ENCODE measurements around the gene PSME1.

Gene PSME1

GRCh38 chr14:24093901-24094840 is 41.8 kb upstream of the PSME1 start, which contains the start of gene PCK2:
TSS of gene PCK2 (plus strand) at chr14:24094311. CDS start at chr14:24094406, 95 bp downstream.
- Histone ChIP-seq H3K4me3 (peak within 1 kb of the TSS; percentile 73 to 97 (median 87)), H3K36me3 (peaks cover 24 to 36% (median 30%) of the 10 kb centered on the region in 11 experiments), H3K4me1 (peaks cover 41 to 62% (median 49%) of the 10 kb centered on the region in 10 experiments), H4K20me1 (peaks cover 0 to 36% (median 4%) of the 10 kb centered on the region in 11 experiments; a peak in 9 of 22 replicates), H3K27ac (peak within 1 kb of the TSS; percentile 94 to 100 (median 98)), H3K9ac (peak within 1 kb of the TSS; percentile 91 to 100 (median 97)), H3K9me3 (replicated peaks in 1 of 11) (no peaks in the 10 kb centered on the region), H3K27me3 (no peaks in the 10 kb centered on the region), H3K4me2 (peak within 1 kb of the TSS; percentile 79 to 94 (median 91))
- 0 out of 22 replicates have a peak, but pooled peaks of 1 of the 11 experiments have one; percentile 28 for TF ChIP-seq Cebpa-rat (IDR thresholded peaks at IDR 0.05)

GRCh38 chr14:24094841-24095270 is 41.1 kb upstream of the PSME1 start:
- peak overlapping the region; percentile 91 to 100 (median 97) for H3K9ac ChIP-seq
- peaks cover 0 to 43% (median 5%) of the 10 kb centered on the region in 11 experiments; a peak in 9 of 22 replicates for H4K20me1 ChIP-seq
- peak overlapping the region; percentile 73 to 97 (median 87) for H3K4me3 ChIP-seq
- H3K4me2 ChIP-seq, result peak overlapping the region; percentile 79 to 94 (median 91)
- H3K27me3 ChIP-seq, result no peaks in the 10 kb centered on the region
- H3K4me1 ChIP-seq, result peaks cover 41 to 68% (median 52%) of the 10 kb centered on the region in 10 experiments
- TF ChIP-seq Cebpa-rat (IDR thresholded peaks at IDR 0.05), result no peak
- peaks cover 31 to 42% (median 37%) of the 10 kb centered on the region in 11 experiments for H3K36me3 ChIP-seq
- H3K27ac ChIP-seq, result peak overlapping the region; percentile 94 to 100 (median 98)
- H3K9me3 ChIP-seq (replicated peaks in 1 of 11), result no peaks in the 10 kb centered on the region

- H4K20me1 ChIP-seq, result peaks cover 0 to 49% (median 5%) of the 10 kb centered on the region in 11 experiments; a peak in 9 of 22 replicates
- peak overlapping the region; percentile 73 to 97 (median 87) for H3K4me3 ChIP-seq
- no peak for TF ChIP-seq Cebpa-rat (IDR thresholded peaks at IDR 0.05)
- H3K9me3 ChIP-seq (replicated peaks in 1 of 11), result no peaks in the 10 kb centered on the region
- H3K36me3 ChIP-seq, result peaks cover 37 to 48% (median 43%) of the 10 kb centered on the region in 11 experiments
- peak overlapping the region; percentile 91 to 100 (median 97) for H3K9ac ChIP-seq
- peaks cover 38 to 70% (median 51%) of the 10 kb centered on the region in 10 experiments for H3K4me1 ChIP-seq
- peak overlapping the region; percentile 79 to 94 (median 91) for H3K4me2 ChIP-seq
- H3K27me3 ChIP-seq, result no peaks in the 10 kb centered on the region
- H3K27ac ChIP-seq, result peak overlapping the region; percentile 94 to 100 (median 98)
Measured at GRCh38 chr14:24095271-24096068, 40.5 kb upstream of the PSME1 start.

GRCh38 chr14:24096545-24097181 is 39.3 kb upstream of the PSME1 start:
- Histone ChIP-seq H4K20me1 (peaks cover 0 to 61% (median 5%) of the 10 kb centered on the region in 11 experiments; a peak in 9 of 22 replicates), H3K27ac (0 out of 22 replicates have a peak overlapping the region, but pooled peaks of 1 of the 11 experiments have one; percentile 99), H3K4me3 (no peak overlapping the region), H3K4me2 (peak overlapping the region; percentile 79 to 94 (median 91)), H3K27me3 (no peaks in the 10 kb centered on the region), H3K9ac (peak overlapping the region in 1 of 11 experiments; percentile 8; a peak in 1 of 22 replicates), H3K36me3 (peaks cover 49 to 60% (median 55%) of the 10 kb centered on the region in 11 experiments), H3K4me1 (peaks cover 32 to 59% (median 45%) of the 10 kb centered on the region in 10 experiments), H3K9me3 (replicated peaks in 1 of 11) (no peaks in the 10 kb centered on the region)
- TF ChIP-seq Cebpa-rat (IDR thresholded peaks at IDR 0.05), result no peak

- H3K4me1 ChIP-seq, result peaks cover 21 to 42% (median 29%) of the 10 kb centered on the region in 10 experiments
- no peak overlapping the region for H3K4me3 ChIP-seq
- TF ChIP-seq Cebpa-rat (IDR thresholded peaks at IDR 0.05), result no peak
- peaks cover 0 to 73% (median 5%) of the 10 kb centered on the region in 11 experiments; a peak in 9 of 22 replicates for H4K20me1 ChIP-seq
- no peak overlapping the region for H3K4me2 ChIP-seq
- no peaks in the 10 kb centered on the region for H3K27me3 ChIP-seq
- H3K9ac ChIP-seq, result peak overlapping the region in 2 of 11 experiments; percentile 14 to 16; a peak in 4 of 22 replicates
- no peak overlapping the region for H3K27ac ChIP-seq
- H3K9me3 ChIP-seq (replicated peaks in 1 of 11), result peaks cover 0 to 14% (median 6%) of the 10 kb centered on the region in 11 experiments; a peak in 16 of 22 replicates
- H3K36me3 ChIP-seq, result peaks cover 66 to 78% (median 72%) of the 10 kb centered on the region in 11 experiments
Measured at GRCh38 chr14:24098229-24098926, 37.6 kb upstream of the PSME1 start.

- H3K27ac ChIP-seq, result no peak overlapping the region
- peaks cover 16 to 38% (median 24%) of the 10 kb centered on the region in 10 experiments for H3K4me1 ChIP-seq
- H3K9me3 ChIP-seq (replicated peaks in 1 of 11), result peaks cover 0 to 22% (median 14%) of the 10 kb centered on the region in 11 experiments; a peak in 17 of 22 replicates
- no peak overlapping the region for H3K4me2 ChIP-seq
- H4K20me1 ChIP-seq, result peaks cover 0 to 78% (median 5%) of the 10 kb centered on the region in 11 experiments; a peak in 9 of 22 replicates
- no peak overlapping the region for H3K4me3 ChIP-seq
- H3K36me3 ChIP-seq, result peaks cover 74 to 85% (median 80%) of the 10 kb centered on the region in 11 experiments
- no peaks in the 10 kb centered on the region for H3K27me3 ChIP-seq
- no peak for TF ChIP-seq Cebpa-rat (IDR thresholded peaks at IDR 0.05)
- peak overlapping the region in 1 of 11 experiments; percentile 8; a peak in 3 of 22 replicates for H3K9ac ChIP-seq
Measured at GRCh38 chr14:24098927-24099813, 36.8 kb upstream of the PSME1 start.

Data from BLaER1 treated with 17β-estradiol and CSF1 and Interleukin-3, amounts not matched to agents 10 nM and 100 nM (cell line).